Activated naive CD4-positive, alpha-beta T cell treated with anti-CD3 and anti-CD28 coated beads, Interleukin-2, amount 50 U/mL, for 72 hours (primary cell): ENCODE measurements around the gene HCLS1. TPM values are rescaled to one million over a fixed set of nuclear protein-coding genes. Genes with fewer than 3 reads are reported as not detected.

ENCODE experiments used
- ATAC-seq, 2 donors: fragments of 150-1000 bp; cut with Tn5 transposase; 2 replicates each; pipeline ENCODE4 v1.10.0; 2021; ENCODE audit warnings: mild to moderate bottlenecking in 2 of 2, moderate library complexity in 2 of 2
- DNase-seq, 2 donors: peaks; one replicate each; pipeline ENCODE4 v3.0.0; 2021 to 2022; ENCODE audit warnings: low spot score in 2 of 2
- H3K27ac Mint-ChIP-seq, 2 donors: one replicate each; pipeline ENCODE4 v1.8.0; 2022; ENCODE audit warnings: mild to moderate bottlenecking in 2 of 2, mixed read lengths in 2 of 2
- H3K36me3 Mint-ChIP-seq, 2 donors: one replicate each; pipeline ENCODE4 v1.8.0; 2022; ENCODE audit warnings: mixed read lengths in 2 of 2
- H3K9me3 Mint-ChIP-seq, 2 donors: one replicate each; pipeline ENCODE4 v1.8.0; 2022; ENCODE audit warnings: mixed read lengths in 2 of 2
- total RNA-seq, 2 donors: library from RNA; stranded (reverse); gene quantifications; one replicate each; pipeline ENCODE4 v1.2.3, GENCODE V29; 2022

The HCLS1 gene
- total RNA-seq, 2 donors from 2014 or later = 217 to 293 TPM

DNA sequence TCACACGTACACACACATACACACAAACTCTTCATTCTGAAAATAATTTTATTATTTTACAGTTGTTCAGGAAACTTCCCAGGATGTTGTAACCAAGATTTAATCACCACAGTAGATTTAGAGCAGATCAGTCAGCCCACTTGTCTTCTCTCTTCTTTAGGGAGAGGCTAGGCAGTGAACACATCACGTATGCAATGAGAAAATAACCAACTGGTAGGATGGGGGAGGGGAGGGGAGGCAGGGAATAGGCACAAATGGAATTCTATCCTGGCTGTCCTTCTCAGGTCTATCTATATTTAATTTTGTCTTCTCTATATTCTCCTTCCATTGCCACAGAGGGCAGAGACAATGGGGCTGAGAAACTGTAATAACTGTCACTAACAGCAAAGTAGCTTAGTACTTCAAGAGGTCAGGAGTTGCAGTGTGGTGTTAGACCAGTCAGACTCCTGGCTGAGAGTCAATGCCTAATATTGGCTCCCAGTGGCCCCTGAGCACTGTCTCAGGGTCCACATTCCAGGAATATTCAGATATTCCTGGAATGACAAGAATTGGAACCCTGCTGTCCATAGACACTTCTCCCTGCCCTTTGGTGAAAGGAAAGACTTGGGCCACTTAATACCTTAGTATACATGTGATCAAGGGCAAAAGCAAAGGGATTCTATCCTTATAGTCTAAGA, 2.6 kb upstream of the HCLS1 start:
- ATAC-seq (no peak), DNase-seq (no peak)
- Mint-ChIP-seq H3K9me3 (peaks cover 5 to 7% of the 10 kb centered on the region in 2 donors), H3K36me3 (peaks cover 40 to 48% of the 10 kb centered on the region in 2 donors), H3K27ac (no peak overlapping the region)

DNA sequence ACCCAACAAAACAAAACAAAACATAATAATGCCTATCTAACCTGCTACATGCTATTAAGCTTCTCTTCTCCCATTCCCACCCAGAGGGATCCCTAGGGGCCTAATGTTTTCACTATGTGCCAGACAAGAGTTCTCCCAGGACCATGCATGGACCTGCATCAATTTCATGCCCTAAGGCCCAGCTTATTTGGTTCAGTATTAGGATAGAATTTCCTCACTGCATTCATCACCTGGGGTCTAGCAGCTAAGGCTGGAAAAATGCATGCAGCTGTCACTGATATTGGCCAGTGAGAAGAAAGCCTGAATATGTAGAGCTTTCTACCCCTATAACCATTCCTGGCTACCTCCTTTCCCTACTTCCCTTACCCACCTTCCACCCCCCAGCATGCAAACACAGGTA, 2.0 kb upstream of the HCLS1 start:
- H3K27ac Mint-ChIP-seq = no peak overlapping the region
- DNase-seq (no peak), ATAC-seq (no peak)
- peaks cover 5 to 7% of the 10 kb centered on the region in 2 donors for H3K9me3 Mint-ChIP-seq
- peaks cover 46 to 52% of the 10 kb centered on the region in 2 donors for H3K36me3 Mint-ChIP-seq

DNA sequence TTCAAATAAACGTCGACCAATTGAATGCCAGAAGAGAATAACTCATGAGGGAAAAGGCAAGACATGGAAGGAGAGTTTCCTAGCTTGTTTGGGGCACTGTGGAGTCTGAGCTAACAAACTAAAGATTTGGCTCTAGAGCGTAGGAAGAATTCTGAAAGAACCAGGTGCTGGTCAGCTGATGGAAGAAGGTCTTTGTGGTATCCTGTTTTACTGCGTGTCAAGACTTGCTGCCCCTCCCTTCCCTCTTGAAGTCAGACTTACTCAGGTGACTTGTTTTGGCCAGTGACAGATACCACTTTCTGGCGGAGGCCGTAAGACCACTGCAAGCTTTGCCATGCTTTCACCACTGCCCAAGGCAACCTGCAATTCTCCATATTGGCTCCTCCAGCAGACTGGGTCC, 673 bp upstream of the HCLS1 start:
- H3K36me3 Mint-ChIP-seq = peaks cover 59 to 66% of the 10 kb centered on the region in 2 donors
- H3K9me3 Mint-ChIP-seq = peaks cover 5 to 7% of the 10 kb centered on the region in 2 donors
- ATAC-seq = no peak
- DNase-seq = no peak
- peak overlapping the region; percentile 98 for H3K27ac Mint-ChIP-seq

DNA sequence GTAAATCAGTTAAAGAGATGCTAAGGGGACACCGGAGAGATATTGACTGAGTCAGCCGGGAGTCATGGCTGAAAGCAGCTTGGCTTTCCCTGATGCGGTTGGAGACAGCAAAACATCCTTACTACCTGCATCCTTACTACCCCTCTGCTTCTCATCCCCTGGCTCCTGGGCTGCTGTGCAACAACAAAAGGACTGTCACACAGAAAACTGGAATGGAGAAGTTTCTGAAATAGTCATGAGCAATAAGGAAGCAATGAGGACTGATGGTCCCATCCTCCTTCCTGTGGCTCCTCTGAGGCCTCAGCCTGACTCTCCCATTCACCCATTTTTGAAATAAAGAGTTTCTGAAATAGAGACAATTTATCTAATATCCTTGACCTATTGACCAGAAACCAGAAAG, 1.1 kb downstream of the HCLS1 start:
- Mint-ChIP-seq H3K27ac (peak overlapping the region; percentile 98), H3K9me3 (peaks cover 5 to 7% of the 10 kb centered on the region in 2 donors), H3K36me3 (peaks cover 60 to 63% of the 10 kb centered on the region in 2 donors)
- DNase-seq (no peak), ATAC-seq (no peak)

DNA sequence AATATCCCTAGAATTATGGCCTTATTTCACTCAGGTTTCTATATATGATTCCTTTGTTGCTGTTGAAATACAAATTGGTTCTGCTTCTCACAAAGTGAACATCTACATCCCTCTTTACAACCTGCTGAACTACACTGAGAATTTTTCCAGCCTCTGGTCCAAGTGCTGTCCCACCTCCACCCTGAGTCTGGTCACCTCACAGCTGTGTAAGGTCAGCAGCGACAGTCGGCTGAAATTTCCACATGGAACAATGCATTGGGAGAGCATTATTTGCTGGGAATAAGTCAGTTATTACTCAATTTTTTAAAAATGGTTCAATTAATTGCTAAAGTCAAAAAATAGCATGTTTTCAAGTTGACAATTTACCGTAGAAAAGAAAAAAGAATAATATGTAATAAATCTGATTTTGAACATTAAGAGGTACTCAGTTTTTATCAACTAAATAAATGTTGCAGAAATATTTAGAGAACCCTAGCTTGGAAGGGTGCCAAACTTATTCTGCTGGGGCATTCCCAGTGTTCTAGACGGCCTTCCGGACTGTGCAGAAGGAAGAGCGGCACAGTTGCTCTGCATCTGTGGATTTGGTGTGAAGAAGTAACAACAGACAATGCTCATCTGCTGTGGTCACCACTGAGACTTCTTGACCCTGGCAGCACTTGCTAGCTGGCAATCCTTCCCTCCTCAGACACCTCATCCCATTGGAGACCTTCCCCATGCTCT, 1.8 kb downstream of the HCLS1 start:
- peaks cover 5 to 7% of the 10 kb centered on the region in 2 donors for H3K9me3 Mint-ChIP-seq
- H3K27ac Mint-ChIP-seq = peak overlapping the region; percentile 98
- ATAC-seq (no peak), DNase-seq (no peak)
- H3K36me3 Mint-ChIP-seq = peaks cover 58 to 59% of the 10 kb centered on the region in 2 donors

DNA sequence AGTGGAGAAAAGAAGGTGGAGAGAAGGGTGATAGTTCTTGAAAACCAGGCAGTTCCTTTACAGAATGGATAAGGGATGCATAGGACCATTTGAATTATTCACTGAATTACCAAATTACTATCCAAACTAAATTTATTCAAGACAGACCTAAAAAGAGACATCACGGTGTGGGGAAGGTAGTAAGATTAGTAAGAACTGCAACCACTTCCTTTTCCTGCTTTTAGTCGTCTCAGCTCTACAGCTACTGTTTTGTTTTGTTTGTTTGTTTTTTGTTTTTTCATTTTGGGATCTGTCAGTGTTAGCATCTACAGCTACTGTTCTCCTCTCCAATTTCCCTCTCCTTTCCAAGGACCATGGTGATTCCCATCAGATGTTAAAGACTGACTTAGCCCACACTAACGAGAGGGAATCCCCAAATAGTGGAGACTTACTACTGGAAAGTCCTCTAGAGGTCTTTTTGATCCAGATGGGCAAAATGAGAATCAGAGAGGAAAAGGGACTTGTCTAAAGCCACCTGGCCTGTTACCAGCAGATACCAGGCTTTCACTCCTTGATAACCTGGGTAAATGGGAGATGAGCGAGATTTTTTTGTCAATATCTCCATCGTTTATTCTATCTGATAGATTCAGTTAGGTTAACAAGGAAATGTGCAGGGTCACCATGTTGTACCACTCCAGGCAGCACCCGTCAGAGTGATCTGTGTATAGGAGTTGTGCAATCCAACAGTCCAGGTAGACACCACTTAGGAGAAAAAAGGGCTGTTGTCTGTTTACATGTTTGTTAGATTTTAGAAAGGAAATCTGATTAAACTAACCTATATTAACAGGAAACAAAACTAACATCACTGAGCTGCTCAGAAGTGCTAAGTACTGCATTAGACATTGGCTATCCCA, 6.0 kb downstream of the HCLS1 start:
- peak overlapping the region in 1 of 2 donors; percentile 65 for H3K27ac Mint-ChIP-seq
- H3K9me3 Mint-ChIP-seq = no peaks in the 10 kb centered on the region
- ATAC-seq (peak; percentile 90 to 93), DNase-seq (no peak)
- peaks cover 31 to 60% of the 10 kb centered on the region in 2 donors for H3K36me3 Mint-ChIP-seq

DNA sequence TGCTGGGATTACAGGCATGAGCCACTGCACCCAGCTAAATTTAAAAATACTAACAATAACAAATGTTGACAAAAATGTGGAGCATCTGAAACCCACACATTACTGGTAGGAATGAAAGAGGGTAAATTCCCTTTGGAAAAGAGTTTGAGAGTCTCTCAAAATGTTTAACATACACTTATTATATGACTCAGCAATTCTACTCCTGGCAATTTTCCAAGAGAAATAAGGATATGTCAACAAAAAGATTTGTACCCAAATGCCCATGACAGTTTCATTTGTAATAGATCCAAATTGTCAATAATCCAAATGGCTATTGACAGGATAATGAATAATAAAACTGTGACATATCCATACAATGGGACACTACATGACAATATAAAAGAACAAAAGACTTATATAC, 9.0 kb downstream of the HCLS1 start:
- DNase-seq (no peak), ATAC-seq (no peak)
- H3K27ac Mint-ChIP-seq = peak overlapping the region; percentile 21 to 72
- no peaks in the 10 kb centered on the region for H3K9me3 Mint-ChIP-seq
- peaks cover 9 to 41% of the 10 kb centered on the region in 2 donors for H3K36me3 Mint-ChIP-seq

DNA sequence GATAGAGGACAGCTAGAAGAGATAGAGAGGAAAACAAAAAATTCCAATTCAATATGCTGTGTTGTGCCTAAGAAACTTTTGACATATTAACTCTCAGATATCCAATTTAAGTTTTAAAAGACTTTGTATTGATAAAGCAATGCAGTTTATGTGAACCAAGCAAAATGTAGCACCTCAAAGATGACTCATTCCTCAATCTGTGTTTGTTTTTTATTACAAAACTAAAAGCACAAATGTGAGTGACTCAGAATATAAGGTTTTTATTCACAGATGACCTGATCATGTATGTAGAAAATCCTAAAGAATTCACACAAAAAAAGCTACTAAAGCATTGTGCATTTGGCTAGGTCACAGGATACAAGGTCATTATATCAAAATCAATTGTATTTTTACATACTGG, 11.1 kb downstream of the HCLS1 start:
- Mint-ChIP-seq H3K27ac (no peak overlapping the region), H3K9me3 (no peaks in the 10 kb centered on the region), H3K36me3 (peaks cover 0 to 36% of the 10 kb centered on the region in 2 donors)
- DNase-seq (no peak), ATAC-seq (no peak)

DNA sequence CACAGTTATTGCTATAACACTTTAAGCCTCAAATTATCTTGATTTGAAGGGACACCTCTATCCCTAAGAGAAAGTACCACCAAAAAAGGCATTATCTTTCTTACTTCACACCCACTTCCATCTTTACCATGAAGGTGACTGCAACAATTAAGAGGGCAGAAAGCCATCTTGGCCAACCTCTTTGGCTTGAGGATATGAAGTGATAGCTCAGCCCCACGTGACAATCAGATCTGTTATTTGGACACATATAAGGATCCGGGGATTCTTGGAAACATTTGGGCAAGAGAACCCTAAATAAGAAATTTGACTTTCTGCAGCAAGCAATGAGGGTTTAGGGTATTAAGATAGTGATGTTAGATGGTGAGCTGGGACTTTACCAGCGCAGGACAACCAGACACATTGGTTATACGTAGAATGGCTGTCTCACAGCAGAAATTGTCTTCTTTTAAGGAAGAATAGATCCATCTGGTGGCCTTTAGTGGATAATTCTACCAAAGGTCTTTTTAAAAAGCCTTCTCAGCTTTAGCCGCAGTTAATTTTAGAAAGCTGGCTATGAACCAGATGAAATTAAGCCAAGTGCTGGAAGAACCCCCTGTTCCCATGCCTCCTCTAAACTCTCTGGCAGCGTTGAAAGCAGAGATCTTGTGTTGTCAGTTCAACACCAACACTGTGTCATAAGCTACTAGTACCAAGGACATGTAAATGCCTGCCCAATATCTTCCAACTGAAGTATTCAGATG, 12.3 kb downstream of the HCLS1 start:
- no peak for ATAC-seq
- no peak overlapping the region for H3K27ac Mint-ChIP-seq
- H3K9me3 Mint-ChIP-seq = no peaks in the 10 kb centered on the region
- peaks cover 0 to 40% of the 10 kb centered on the region in 2 donors for H3K36me3 Mint-ChIP-seq
- no peak for DNase-seq

DNA sequence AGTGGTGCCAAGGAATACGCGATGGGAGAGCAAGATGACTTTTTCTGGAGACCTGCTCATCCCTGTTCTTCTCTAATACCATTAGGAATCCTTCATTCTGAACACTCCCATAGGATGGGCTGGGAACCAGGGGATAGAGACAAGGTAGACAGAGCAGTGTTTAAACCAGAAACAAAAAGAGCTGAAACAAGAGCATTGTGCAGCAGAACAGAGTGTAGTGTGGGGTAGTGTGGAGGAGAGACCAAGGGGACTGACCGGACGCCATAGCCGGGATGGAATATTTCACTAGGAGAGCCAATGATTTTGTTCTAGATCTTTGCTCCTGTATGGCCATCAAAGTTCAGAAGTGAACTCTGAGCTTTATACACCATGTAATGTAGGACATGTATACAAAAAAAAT, 15.6 kb downstream of the HCLS1 start:
- peak; percentile 28 to 66 for ATAC-seq

DNA sequence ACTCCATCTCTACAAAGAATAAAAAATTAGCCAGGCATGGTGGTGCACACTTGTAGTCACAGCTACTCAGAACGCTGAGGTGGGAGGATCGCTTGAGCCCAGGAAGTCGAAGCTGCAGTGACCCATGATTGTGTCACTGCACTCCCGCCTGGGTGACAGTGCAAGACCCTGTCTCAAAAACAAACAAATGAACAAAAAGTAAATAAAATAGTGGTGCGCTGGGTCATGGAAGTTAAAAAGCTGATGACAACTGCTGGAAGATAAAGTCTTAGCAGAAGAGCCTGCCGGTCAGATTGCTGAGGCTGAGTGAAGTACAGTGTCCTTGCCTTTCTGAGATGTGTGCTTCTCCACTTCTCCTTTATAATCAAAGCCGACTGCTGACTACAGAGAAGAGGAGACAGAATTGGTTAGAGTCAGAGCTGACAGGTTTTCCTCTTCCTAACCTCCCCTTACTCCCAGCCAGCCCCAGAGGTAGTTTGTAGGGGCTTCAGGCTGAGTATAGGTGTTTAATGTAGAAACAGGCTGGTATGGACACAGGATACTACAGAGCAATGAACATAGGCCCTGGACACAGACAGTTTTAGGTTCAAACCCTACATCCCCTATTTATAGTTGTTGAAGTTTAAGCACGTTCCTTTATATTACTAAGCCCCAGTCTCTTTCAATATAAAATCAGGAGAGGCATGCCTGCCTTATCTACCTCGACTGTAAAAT, 17.9 kb downstream of the HCLS1 start:
- peaks cover 11 to 60% of the 10 kb centered on the region in 2 donors for H3K36me3 Mint-ChIP-seq
- DNase-seq = no peak
- H3K9me3 Mint-ChIP-seq = no peaks in the 10 kb centered on the region
- H3K27ac Mint-ChIP-seq = peak overlapping the region in 1 of 2 donors; percentile 31
- no peak for ATAC-seq

More for the DNA sequence above, 15.6 kb downstream of the HCLS1 start:
- DNase-seq = no peak
- Mint-ChIP-seq H3K9me3 (no peaks in the 10 kb centered on the region), H3K27ac (no peak overlapping the region), H3K36me3 (peaks cover 11 to 50% of the 10 kb centered on the region in 2 donors)

DNA sequence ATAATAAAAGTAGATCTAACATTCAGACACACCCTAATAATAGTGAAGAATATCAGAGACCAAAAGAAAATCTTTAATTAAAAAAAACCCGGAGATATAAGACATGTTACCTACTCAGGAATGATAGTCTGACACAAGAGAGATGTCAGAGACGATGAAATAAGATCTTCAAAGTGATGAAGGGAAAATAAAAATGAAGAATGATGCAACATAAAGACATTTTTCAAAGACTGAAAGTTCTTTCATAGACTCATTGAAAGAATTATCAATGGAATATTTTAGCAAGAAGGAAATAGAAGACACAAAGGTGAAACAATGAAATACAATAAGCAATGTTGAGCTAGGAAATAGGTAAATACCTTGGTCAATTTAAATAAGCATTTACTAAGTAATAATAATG, 19.6 kb downstream of the HCLS1 start:
- Mint-ChIP-seq H3K36me3 (peaks cover 11 to 55% of the 10 kb centered on the region in 2 donors), H3K27ac (peak overlapping the region; percentile 9 to 68), H3K9me3 (no peaks in the 10 kb centered on the region)
- DNase-seq (no peak), ATAC-seq (no peak)

DNA sequence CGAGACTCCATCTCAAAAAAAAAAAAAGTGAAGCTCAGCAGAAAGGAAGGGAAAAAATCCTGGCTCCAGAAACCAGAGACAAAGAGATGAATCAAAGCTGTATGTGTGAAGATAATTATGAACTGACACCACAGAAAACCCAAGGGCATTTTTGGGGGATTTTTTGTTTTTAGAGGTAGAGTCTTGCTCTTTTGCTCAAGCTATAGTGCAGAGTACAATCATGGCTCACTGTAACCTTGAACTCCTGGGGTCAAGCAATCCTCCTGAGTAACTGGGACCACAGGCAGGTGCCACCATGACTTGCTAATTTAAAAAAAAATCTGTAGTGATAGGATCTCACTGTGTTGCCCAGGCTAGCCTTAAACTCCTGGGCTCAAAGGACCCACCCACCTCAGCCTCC, 22.8 kb downstream of the HCLS1 start:
- DNase-seq (no peak), ATAC-seq (no peak)
- peak overlapping the region; percentile 28 to 69 for H3K27ac Mint-ChIP-seq
- no peaks in the 10 kb centered on the region for H3K9me3 Mint-ChIP-seq
- peaks cover 31 to 65% of the 10 kb centered on the region in 2 donors for H3K36me3 Mint-ChIP-seq

DNA sequence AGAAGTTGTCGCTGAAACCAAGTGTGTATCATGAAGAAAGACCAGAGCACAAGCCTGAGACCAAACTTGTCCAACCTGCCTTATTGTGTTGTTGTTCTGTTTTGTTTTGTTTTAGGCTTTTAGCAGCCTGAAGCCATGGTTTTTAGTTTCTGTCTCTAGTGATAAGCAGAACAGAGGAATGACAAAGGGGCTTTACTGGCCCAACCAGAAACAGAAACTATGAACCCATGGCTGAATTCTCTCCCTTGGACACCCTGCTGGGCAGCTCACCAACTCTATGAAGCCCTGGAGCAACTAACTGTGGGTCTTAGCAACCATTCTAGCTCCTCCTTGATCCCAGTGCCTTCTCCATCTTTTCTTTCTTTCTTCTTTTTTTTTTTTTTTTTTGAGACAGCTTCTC, 30.3 kb downstream of the HCLS1 start:
- Mint-ChIP-seq H3K36me3 (peaks cover 35 to 54% of the 10 kb centered on the region in 2 donors), H3K27ac (peak overlapping the region; percentile 65 to 80), H3K9me3 (no peaks in the 10 kb centered on the region)
- ATAC-seq = no peak
- DNase-seq = no peak

DNA sequence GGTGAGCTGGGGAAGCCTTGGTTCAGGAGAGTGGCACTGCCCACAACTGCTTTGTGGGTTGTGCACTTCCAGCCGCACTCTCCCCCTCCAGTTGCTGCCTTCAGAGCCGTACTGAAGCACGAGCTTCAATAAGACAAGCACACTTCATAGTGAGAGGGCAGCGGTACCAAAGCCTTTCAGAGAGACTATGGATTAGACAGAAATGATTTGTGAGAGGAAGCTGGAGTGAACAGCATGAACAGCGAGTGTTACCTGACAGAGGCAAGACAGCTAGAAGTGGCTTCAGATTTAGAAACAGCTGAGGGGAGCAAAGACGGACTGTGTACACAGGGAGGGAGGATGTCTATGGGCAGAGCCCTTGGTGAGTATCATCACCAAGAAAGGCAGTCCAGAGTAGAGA, 31.1 kb downstream of the HCLS1 start:
- DNase-seq = no peak
- no peak for ATAC-seq
- no peaks in the 10 kb centered on the region for H3K9me3 Mint-ChIP-seq
- H3K27ac Mint-ChIP-seq = peak overlapping the region in 1 of 2 donors; percentile 45
- peaks cover 28 to 46% of the 10 kb centered on the region in 2 donors for H3K36me3 Mint-ChIP-seq

DNA sequence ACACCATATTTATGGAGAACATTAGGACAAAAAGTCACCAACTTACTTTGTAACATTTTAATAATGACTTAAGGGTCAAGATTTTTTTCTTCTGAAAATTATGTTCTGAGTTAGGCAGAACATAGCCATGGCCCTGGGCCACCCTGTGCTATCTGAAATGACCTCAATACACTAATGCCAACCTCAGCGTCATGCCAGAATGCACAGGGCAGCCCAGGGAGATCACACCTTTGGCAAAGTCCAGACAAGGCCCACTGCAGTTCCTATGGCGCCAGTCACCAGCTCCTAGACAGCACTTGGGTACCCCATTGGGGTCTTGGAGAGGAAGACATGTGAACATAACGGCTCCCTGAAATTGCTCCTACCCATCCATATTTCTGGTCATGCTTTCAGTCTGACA, 33.1 kb downstream of the HCLS1 start:
- Mint-ChIP-seq H3K27ac (no peak overlapping the region), H3K36me3 (peaks cover 18 to 35% of the 10 kb centered on the region in 2 donors), H3K9me3 (no peaks in the 10 kb centered on the region)
- ATAC-seq = no peak
- DNase-seq = no peak
